GM21390 (cell line): ENCODE measurements around the gene ADAMTS20.

Experiments
- ATAC-seq: cut with Tn5 transposase; IDR thresholded peaks from one replicate; pipeline ENCODE4 v1.9.1; 2021; ENCODE audit not compliant: unreplicated experiment

ADAMTS20 gene

DNA sequence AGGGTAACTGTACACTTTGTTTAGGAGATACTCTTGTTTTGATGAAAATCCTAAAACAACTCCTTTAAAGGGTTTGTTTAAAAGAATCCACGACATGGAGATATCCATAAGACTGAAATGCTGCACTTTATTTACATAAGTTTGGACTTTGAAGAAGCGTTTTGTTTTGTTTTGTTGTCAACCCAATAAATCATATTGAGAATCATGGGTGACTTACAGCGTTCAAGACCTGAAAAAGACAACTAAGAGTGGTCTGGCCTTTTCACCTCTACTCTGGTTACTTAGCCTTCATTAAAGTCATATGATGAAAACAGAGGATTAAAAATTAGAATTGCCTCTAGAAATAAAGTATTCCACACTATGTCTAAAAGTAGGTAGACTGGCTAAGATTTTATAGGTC is 234.8 kb downstream of the ADAMTS20 start:
- no peak for ATAC-seq

DNA sequence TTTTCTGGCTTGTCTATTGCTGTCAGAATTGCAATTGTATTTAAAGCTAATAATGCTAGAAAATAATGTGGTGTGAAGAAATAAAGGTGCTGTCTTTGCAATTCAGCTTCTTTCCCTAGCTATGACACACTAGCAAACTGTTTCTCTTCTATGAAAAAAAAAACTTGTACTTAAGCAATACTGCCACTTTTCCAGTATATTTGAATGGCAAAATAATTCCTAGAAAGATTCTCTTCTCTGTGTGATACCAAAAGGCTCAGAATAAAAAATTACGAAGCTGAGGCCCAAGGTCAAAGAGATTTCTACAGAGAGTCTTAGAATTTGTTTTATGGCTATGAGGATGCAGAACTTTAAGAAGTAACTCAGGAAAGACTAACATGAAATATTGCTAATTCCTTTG is 235.5 kb downstream of the ADAMTS20 start:
- ATAC-seq = no peak

DNA sequence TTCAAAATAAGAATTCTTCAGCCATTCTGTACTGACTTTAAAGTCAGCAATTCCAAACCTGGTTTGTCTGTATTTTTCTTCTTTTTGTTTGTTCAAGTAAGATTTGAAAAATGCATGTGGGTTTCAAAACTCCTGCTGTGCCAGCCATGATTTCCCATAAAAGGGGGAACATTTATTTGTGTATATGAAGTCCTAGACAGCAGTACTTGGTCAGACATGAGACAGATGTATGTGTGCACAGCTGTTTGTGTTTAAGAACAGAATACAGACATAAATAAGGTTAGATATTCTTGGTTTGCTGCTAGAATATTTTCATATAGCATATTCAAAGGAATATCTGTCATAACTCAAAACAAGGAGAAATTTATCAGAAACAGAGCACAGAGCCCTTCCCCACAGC is 236.0 kb downstream of the ADAMTS20 start:
- no peak for ATAC-seq

DNA sequence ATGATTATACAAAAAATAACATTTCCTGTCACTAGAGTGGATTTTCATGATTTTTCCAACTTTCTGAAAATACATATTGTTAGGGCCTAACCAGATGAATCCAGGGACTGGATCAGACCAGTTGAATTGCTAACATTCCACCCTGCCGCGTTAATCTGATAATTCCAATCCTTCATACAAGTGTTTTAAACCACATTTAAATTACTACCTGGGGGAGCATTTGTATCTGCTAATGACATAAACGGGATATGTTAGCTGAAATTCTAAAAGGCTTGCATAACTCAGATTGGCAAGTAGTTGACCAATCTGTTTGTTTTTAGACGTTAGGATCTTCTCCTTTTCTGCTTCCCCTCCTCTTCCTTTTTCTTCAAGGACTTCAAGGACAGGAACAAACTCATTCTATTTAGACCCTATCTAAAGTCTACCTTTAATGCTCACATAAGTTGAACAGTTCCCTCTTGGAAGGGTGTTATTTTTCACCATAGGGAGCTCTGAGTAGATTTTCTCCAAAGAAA is 239.0 kb downstream of the ADAMTS20 start:
- ATAC-seq = no peak

DNA sequence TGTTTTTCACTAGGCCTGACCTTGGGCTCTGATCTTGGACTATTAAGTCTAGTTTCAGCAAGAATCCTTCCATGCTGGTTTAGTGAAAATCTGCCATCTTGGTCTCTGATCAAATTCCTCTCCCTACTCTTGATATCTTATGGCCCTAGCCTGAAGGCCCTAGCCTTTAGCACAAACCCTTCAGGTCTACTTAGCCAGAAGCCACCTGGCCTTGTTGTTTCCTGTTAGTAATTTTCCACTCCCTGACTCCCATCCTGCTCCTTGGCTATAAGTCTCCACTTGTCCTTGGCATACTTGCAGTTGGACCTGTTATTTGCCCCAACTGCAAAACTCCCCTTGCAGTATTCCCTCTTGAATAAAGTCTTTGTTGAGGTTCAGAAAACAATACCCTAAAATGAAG is 241.4 kb downstream of the ADAMTS20 start:
- no peak for ATAC-seq

DNA sequence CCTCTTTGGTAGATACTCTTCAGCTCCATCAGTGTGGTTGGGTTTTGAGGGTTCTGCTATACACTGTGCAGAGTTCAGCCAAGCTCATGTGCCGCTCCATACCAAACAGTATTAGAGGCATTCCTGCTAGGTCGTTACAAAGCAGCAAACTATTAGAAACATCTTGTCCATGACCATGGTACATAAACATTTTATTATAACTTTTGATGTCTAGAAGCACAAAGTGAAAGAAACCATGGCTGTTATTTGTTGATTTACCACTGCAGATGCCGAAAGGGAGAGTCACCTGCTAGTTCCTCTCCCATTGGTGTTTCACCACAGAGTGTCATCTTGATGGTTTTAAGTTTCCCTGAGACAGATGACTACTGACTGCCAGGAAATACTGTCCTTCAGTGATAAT is 242.0 kb downstream of the ADAMTS20 start:
- ATAC-seq = no peak

DNA sequence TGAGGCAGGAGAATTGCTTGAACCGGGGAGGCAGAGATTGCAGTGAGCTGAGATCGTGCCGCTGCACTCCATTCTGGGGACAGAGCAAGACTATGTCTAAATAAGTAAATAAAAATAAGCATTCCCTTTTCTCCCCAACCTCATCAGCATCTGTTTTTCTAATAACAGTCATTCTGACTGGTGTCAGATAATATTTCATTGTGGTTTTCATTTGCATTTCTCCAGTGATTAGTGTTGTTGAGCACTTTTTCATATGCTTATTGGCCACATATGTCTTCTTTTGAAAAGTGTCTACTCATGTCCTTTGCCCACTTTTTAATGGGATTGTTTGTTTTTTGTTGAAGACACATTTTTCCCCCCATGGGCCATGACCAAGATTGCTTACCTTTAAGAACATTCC is 243.2 kb downstream of the ADAMTS20 start:
- ATAC-seq = no peak

DNA sequence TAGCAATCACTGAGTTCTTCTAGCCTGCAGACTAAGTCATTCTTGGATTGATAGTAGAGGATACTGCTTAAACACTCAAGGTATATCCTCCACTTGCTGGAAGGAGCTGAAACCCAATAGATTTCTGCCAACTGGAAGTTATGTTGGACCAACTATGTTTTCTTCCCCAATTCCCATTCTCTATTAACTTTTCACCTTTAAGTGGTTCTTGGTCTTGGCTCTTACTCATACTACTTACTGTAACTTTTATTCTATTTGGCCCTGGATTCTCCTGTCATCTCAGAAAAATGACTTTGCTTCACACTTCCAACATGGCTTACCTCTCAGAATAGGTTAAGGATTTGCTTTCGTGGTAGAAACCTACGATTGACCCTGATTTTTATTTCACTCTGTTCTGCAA is 244.9 kb downstream of the ADAMTS20 start:
- ATAC-seq = no peak

DNA sequence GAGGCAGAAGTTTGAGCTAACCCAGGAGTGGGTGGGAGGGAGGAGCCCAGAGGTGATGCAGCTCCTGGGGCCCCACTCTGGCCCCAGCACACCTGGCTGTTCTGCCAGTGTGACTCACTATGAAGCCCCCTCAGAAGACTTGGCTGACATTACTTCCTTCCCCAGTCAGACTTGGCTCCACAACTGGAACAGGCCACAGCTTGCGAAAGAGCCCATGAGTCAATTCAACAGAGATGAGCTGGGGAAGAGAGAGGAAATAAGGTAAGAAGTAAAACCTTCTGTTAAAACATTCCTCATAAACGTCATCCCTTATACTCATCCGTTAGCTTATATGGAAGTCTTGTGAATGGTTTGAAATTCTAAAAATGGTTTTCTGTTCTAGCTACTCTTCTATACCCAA is 245.9 kb downstream of the ADAMTS20 start:
- no peak for ATAC-seq

DNA sequence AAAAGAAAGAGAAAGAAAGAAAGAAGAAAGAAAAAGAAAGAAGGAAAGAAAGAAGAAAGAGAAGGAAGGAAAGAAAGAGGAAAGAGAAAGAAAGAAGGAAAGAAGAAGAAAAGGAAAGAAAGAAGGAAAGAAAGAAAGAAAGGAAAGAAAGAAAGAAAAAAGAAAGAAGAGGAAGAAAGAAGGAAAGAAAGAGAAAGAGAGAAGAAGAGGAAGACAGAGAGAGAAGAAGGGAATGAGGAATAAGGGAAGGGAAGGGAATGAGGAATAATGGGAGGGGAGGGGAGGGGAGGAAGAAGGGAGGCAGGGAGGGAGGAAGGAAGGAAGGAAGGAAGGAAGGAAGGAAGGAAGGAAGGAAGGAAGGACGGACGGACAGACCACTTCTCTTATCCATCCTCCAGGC is 246.9 kb downstream of the ADAMTS20 start:
- ATAC-seq = no peak
